Muscle of back (tissue), 11 donors: ENCODE data around the gene CLHC1. TPM values are rescaled to one million over a fixed set of nuclear protein-coding genes. Genes with fewer than 3 reads are reported as not detected.
"Not testable (repeated sequence)": the region's sequence is repeated elsewhere in the genome, so short reads cannot be mapped to it uniquely, and the experiment has no call there.

Source experiments
- DNase-seq, 3 donors: peaks; one replicate each; pipeline versions ENCODE4 v3.0.0 to v3.0.0-alpha.2; 2013
- polyA plus RNA-seq, 10 donors: library from polyadenylated mRNA; unstranded; fragments of 120-200 nt; gene quantifications; one replicate each; pipeline ENCODE4 v1.2.1, GENCODE V29; 2013; ENCODE audit not compliant: insufficient read length in 10 of 10

CLHC1 gene
- polyA plus RNA-seq, 10 donors, result 4.9 to 17.6 (median 11.9) TPM

DNA sequence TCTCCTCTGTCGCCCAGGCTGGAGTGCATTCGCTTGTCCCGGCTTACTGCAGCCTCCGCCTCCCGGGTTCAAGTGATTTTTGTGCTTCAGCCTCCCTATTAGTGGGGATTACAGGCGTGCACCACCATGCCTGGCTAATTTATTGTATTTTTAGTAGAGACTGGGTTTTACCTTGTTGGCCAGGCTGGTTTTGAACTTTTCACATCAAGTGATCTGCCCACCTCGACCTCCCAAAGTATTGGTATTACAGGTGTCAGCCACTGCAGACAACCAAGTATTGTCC is 1.5 kb upstream of the CLHC1 start:
- no peak for DNase-seq

DNA sequence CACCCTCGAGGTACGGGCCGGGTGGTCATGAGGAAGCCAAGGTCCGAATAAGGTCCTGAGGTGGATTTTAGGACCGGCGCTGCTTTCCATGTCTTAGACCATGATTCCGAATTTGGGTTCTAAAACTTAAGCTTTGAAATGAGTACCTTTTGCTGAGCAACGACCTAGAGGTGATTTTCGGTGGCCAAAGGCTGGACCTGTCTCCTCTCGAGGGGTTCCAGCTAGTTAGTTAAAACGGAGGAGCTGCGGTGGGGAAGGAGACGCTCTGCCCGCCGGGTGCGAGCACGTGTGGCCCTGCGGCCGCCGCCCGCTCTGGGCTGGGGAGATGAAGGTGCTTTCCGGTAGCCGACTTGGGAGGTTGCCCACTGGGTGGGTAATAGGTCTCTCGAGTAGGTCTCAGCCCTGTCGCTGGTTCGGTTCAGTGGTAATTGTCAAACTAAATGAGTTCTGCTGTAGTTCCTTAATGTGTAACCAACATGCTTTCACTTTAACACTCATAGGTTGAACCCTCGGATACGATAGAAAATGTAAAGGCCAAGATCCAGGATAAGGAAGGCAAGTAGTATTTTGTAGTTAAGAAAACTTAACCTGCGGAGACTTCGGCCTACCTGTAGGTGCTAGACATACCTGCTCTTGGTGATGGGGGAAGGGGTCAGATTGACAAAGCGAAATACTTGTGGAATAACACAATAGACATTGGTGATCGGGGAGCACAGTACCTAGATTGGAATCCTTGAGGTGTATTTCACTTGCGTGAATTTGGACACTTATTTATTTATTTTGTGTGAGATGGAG is 967 bp upstream of the CLHC1 start:
- DNase-seq, result peak in 2 of 3 donors; percentile 31 to 64

DNA sequence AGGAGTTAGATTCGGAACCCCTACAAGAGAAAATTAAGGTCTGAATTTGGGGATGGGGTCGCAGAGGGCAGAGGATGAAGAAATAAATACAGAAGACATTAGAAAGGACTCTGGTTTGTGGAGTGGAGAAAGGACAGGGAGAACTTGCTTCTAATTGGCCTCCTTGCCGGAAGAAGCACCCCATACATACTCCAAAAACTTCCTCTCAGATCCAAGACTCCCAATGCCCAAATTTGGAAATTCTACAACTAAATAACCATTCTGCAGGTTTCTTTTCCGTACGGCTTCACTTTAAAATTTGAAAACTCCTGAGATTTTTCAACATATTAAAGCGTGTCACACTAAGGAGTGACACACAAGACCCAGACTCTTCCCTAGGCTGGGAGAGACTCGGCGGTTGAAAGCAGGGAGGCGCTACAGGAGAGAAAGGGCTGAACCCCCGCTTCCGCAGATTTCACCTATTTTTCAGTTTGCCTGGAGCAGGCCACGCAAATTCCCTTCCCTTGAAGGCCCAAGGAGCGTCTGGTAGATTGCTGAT is 478 bp downstream of the CLHC1 start:
- DNase-seq, result peak in 1 of 3 donors; percentile 10

DNA sequence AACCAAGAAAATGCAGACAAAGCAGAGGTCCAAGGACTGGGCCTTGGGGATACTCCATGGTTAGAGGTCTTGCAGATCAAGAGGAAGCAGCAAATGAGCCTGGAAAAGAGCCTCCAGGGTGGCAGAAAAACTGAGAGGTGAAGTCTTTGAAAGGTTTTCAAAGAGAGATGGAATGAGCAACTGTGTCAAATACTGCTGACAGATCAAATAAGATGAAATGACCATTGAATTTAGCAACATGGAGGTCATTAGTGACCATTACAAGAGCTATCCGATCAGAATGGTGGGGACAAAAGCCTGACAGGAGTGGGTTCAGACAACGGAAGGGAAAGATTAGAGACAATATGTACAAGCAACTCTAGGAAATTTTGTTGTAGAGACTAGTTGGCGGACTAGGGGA is 1.5 kb downstream of the CLHC1 start:
- no peak for DNase-seq

DNA sequence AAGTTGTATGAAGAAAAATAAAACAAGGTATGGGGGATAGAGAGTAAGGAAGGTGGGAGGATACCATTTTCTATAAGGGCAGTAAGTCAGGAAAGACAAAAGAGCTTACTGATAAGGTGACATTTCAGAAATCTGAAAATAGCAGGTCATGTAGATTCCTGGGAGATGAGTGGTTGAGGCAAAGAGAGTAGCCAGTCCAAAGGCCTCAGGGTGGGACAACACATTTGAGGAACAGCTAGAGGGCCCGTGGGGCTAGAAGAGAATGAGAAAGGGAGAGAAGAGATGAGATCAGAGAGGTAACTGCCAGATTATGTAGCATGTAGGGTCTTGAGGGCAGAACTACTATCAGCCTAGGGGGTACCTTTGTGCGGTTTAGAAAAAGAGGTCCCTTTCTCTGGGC is 2.9 kb downstream of the CLHC1 start:
- no peak for DNase-seq

DNA sequence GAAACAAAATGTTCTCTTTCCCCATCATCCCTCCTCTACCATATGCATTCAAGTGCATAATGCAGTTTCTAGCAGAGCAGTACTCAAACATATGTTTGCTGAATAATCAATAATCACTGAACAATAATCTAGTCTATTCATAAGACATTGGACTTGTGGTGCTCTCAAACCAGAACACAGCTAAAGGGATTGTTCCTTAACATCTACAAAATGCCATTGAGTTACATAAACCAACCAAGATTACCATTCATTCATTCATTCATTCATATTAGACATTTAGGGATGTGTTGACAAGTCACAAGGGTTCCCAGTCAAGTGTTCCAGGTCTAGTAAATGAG is 3.9 kb downstream of the CLHC1 start:
- DNase-seq, result no peak

DNA sequence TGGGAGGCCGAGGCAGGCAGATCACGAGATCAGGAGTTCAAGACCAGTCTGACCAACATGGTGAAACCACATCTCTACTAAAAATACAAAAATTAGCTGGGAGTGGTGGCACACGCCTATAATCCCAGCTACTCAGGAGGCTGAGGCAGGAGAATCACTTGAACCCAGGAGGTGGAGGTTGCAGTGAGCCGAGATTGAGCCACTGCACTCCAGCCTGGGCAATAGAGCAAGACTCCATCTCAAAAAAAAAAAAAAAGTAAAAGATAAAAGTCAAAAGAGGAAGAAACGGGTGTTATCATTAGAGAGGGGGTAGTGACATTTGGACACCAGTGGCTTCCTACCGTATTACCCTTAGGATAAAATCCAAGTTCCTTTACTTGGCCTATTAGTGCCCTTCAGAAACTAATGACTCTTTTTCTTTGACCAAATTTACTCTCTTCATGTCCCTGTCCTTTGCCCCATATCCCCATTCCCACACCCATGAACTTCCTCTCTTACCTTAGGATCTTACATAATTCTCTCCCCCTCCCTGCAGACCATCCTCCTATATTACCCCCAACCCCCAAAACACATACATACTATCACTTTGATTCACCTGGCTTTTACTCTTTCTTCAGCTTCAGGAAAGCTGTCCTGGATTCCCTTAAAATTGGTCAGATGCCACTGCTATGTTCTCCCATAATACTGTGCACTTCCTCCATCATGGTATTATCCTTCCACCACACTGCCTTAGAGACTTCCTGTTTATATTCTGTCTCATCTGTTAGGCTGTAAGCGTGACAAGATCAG is 4.5 kb downstream of the CLHC1 start:
- peak in 1 of 3 donors; percentile 14 for DNase-seq

DNA sequence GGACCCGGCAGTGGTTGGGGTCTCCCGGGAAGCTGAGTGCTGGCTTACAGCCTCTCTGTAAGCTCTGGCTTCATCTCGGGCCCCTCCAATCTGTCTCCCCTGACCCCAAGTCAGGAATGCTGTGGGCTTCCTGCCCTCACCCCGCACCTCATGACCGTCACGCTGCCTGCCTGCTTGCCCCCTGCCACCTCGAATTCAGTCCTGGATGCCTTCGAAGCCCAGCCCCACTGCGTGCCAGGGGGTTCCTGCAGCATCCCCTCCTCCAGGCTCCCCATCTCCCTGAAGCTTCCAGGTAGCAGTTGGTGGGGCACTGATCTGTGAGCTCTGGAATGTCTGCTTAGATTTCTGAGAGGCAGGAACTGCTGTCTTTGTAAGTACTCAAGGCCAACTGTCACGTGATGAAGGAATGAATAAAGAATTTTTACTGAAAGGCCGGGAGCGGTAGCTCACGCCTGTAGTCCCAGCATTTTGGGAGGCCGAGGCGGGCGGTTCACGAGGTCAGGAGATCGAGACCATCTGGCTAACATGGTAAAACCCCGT is 6.5 kb downstream of the CLHC1 start:
- DNase-seq, result no peak

DNA sequence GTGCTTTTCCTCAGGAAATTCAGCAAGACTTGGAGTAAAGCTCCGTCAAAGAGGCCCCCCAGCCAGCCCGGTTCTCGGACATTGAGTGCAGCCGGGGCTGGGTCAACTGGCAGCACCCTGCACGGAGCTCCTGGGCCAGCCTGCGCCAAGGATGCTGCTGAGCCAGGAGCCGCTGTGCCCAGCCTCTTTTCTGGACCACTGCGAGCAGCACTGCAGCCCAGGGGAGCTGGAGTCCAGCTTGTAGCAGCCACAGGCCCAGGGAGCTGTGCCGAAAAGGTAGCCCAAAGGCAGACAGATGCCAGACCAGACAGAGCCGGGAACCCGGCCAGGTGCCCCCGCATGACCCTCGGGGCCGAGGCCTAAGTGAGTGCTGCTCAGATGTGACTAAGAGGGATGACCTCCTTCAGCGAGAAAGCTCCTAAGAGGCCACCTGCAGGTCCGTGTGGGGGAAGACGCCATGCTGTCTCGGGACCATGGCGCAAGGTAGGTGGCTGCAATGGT is 7.3 kb downstream of the CLHC1 start:
- DNase-seq, result no peak

DNA sequence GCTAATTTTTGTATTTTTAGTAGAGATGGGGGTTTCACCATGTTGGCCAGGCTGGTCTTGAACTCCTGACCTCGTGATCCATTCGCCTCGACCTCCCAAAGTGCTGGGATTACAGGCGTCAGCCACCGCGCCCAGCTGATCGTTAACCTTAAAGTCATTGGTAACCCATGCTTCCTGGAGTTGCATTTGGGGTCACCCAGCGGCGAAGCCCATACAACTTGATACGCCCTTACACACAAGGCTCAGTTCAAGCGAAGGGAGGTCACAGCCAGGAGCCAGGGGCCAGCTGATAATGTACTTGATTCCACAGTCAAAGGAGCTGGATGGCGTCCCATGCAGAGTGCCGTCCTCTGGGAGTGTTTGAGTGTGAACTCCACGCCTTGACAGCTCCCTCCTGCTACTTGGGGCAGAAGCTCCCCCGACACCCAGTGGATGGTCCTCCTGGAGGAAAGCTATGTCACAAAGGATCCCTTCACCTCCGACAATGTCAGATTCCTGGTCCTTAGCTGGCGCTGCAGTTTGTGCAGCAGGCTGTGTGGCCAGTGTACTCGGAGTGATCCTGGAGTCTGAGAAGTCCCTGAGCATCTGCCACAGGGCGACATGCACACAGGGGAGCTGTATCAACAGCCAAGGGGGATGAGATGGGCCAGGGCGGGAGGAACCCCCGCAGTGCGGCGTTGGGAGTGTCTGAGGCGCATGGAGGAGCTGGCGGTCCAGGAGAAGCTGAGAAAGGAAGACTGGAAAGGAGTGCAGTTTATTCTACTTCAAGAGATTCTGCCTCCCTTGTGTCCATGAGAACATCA is 7.9 kb downstream of the CLHC1 start:
- peak in 1 of 3 donors; percentile 44 for DNase-seq

DNA sequence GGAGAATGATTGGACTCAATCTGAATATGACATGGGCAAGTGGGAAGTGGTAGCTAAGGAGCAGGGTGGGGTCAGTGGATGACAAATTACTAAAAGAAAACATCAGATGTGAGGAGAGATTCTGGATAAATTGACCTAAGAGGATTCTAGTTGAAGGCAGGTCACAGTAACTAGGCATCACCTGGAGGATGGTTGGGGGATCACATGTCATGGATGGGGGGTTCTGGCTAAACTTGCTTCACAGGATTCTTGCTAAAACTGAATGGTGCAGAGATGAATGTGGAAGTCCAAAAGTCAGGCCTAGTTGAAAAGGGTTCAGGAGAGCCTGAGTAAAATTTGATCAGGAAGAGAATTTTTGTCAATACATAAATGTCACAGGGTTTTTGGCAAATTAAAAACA is 18.3 kb downstream of the CLHC1 start:
- no peak for DNase-seq

DNA sequence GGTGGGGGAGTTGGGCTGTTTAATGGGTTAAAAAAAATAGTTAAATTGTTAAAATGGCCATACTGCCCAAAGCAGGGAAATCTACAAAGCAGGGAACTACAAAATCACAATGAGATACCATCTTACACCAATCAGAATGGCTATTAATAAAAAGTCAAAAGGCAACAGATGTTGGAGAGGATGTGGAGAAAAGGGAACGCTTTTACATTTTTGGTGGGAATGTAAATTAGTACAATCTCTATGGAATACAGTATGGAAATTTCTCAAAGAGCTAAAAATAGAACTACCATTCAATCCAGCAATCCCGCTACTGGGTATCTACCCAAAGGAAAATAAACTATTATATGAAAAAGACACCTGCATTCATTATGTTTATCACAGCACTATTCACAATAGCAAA is 27.1 kb downstream of the CLHC1 start:
- DNase-seq, result no peak

DNA sequence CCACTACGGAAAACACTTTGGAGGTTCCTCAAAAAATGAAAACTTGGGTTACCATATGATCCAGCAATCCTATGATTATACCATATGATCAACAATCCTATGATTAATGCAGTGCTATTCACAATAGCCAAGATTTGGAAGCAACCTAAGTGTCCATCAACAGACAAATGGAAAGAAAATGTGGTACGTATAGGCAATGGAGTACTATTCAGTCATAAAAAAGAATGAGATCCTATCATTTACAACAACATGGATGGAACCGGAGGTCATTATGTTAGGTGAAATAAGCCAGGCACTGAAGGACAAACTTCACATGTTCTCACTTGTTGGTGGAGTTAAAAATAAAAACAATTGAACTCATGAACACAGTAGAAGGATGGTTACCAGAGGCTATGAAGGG is 27.6 kb downstream of the CLHC1 start:
- no peak for DNase-seq

DNA sequence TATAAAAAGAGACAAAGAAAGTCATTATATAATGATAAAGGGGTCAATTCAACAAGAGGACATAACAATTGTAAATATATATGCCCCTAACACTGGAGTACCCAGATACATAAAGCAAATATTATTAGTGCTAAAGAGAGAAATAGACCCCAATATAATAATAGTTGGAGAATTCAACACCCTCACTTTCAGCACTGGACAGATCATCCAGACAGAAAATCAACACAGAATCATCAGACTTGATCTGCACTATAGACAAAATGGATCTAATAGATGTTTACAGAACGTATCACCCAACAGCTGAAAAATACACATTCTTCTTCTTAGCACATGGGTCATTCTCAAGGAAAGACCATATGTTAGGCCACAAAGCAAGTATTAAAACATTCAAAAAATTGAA is 31.7 kb downstream of the CLHC1 start:
- no peak for DNase-seq

DNA sequence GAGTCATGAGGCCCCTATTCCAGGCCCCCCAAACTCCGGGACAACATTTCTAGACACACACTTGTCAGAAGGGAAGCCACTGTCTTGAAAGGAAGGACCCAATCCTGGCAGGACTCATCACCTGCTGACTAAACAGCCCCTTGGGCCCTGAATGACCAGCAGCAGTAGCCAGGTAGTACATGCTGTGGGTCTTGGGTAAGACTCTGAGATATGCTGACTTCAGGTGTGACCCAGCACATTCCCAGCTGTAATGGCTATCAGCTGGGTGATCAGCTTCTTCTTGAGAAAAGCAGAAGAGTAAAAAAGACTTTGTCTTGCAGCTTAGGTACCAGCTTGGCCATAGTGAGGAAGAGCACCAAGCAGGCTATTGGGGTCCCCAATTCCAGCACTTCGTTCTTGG is 35.6 kb downstream of the CLHC1 start:
- DNase-seq, result no peak

DNA sequence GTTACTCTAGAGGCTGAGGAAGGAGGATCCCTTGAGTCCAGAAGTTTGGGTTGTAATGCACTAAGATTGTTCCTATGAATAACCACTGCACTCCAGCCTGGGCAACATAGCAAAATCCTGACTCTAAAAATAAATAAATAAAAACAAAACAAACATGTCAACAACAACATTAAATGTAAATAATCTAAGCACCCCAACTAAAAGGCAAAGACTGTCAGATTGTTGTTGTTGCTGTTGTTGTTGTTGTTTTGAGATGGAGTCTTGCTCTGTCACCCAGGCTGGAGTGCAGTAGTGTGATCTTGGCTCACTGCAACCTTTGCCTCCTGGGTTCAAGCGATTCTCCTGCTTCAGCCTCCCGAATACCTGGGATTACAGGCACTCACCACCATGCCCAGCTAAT is 40.2 kb downstream of the CLHC1 start:
- not testable (repeated sequence) for DNase-seq

DNA sequence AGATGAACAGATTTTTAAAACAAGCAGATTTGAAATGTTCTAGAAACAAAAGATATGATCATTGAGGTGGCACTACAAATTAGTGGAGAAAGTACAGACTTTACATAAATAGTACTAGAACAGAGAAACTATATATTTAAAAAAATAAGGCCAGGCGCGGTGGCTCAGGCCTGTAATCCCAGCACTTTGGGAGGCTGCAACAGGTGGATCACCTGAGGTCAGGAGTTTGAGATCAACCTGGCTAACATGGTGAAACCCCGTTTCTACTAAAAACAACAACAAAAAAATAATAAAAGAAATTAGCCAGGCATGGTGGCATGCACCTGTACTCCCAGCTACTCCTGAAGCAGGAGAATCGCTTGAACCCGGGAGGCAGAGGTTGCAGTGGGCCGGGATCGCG is 45.3 kb downstream of the CLHC1 start:
- DNase-seq, result not testable (repeated sequence)

DNA sequence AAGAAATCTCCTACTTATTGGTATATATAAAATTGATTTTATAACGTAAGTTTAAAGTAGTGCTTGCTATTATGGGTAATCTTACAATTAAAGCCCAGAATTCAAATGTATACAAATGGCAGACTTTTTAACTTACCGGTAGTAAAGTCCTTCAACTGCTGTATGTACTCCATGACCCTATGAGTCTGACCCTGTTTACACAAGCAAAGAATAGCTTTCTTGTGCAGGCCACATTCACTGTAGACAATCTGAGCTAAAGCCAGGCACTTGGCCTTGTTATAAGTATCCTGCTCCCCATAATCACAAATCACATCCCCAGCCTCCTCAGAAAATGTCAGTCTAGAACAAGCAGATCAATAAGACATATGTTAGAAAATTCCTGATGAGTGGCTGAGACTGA is 51.7 kb downstream of the CLHC1 start:
- DNase-seq, result no peak

DNA sequence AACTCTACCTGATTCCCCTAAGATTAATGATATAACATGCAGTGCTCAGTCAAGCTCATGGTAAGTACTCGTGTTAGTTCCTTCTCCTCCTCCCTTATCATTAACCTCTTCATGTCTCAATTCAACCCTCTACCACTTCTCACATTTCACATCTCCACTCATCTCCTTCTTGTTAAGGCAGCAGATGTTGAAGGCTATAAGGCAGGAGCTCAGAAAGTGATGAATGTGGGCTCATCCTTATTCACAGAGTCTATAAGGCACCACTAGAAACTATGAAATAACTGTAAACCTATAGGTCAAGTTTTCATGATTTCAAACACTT is 56.0 kb downstream of the CLHC1 start:
- DNase-seq, result no peak

DNA sequence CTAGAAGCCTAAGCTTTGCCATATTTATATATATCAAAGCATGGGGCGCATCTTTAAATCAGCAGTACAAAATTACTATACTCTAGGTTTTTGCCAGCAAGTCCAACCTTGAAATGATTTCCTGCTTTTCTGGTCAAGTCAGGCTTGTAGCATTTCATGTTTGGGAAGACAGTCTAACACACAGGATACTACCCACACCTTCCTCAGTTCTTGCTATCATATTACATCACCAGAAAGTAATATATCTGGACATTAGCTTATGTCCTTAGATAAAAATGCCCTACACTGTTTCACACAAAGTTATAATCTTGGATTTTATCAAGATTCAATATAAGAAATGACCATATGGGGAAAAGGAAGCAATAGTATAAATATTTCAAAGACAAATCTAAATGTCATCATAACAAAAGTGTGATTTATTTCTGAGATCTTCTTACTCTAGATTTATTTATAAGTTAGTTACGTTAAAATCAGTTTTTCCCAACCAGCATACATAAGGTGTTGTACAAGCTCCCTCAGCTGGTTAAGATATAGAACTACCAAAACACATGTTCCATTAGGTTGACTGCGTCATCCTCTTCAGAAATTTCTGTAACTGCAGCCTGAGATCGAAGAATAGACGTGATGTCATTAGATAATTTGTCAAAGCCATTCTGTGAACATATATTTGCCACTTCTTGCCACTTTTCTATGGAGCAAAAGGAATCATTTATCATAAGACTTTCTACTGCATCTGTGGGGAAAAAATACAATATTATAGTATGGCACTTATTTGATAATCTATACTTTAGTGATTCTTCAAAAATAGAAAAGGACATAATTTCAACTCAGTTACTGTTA is 56.6 kb downstream of the CLHC1 start:
- peak; percentile 55 to 75 (median 60) for DNase-seq

DNA sequence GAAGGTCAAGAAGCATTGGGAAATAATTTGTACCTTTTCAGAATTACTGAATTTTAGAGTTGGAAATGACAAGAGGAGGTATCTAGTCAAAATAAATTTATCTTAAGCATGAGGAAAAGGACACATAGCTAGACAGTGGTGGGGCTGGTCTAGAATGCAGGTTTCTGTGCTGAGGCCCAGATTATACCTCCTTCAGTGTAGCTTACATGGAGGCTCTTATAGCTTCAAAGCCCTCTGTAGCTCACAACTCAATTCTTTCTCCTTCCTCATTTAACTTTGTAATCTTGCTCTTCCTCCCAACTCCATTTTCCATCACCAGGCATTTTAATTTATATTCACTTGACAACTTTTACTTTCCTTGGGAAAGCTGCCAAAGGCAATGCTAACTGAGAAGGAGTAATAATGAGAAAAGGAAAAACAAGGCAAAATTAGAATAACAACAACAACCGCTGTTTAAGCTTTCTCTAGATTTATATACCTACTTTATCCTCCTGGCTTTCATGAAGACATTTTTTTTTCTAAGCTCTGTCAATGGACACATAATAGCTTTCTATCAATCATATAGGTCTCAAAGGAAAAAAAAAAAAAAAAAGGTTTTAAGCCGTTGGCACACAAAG is 58.5 kb downstream of the CLHC1 start:
- DNase-seq, result no peak
